K562 (cell line): ENCODE measurements around the gene ERVK3-1. TPM values are rescaled to one million over a fixed set of nuclear protein-coding genes. Genes with fewer than 3 reads are reported as not detected.

Source experiments
- BRF1 ChIP-seq: IDR thresholded peaks from 3 replicates; pipeline ENCODE4 v1.6.1; 2011; ENCODE audit warnings: borderline replicate concordance, mild to moderate bottlenecking; ENCODE audit not compliant: insufficient read length; ENCODE audit errors: extremely low read depth
- CBX2 ChIP-seq: fragments of 200-600 bp; sonication (generic); IDR thresholded peaks from one replicate; pipeline ENCODE4 v1.6.1; 2012; ENCODE audit warnings: mild to moderate bottlenecking, low read length, inconsistent platforms; ENCODE audit not compliant: insufficient read depth, poor library complexity, severe bottlenecking
- CCNT2 ChIP-seq: IDR thresholded peaks from 2 replicates; pipeline ENCODE4 v1.6.1; 2011; ENCODE audit warnings: borderline replicate concordance, low read depth, mild to moderate bottlenecking, moderate library complexity, mixed read lengths, low read length; ENCODE audit not compliant: insufficient read length; ENCODE audit errors: extremely low read depth
- CLOCK ChIP-seq: fragments of 250-450 bp; sonication (Bioruptor Pico); IDR thresholded peaks from 2 replicates; pipeline ENCODE4 v1.4.0; 2020; ENCODE audit warnings: mild to moderate bottlenecking, moderate library complexity, borderline replicate concordance
- CREBBP ChIP-seq: IDR thresholded peaks from one replicate; pipeline ENCODE4 v1.6.1; 2012; ENCODE audit warnings: low read depth, mild to moderate bottlenecking, control low read depth, inconsistent platforms, low read length
- DMBX1 ChIP-seq: fragments of 250-450 bp; sonication (Bioruptor Pico); IDR thresholded peaks from 2 replicates; pipeline ENCODE4 v1.8.0; 2022; ENCODE audit warnings: inconsistent platforms, mild to moderate bottlenecking, moderate library complexity, borderline replicate concordance
- ELF2 ChIP-seq: fragments of 250-450 bp; sonication (Bioruptor Pico); IDR thresholded peaks from 2 replicates; pipeline ENCODE4 v1.5.0; 2021; ENCODE audit warnings: mild to moderate bottlenecking
- HMGN3 ChIP-seq: IDR thresholded peaks from 2 replicates; pipeline ENCODE4 v1.6.1; 2011; ENCODE audit warnings: borderline replicate concordance, low read depth, mild to moderate bottlenecking, mixed read lengths, low read length; ENCODE audit not compliant: insufficient read length; ENCODE audit errors: extremely low read depth
- KHSRP ChIP-seq: fragments of 450-650 bp; IDR thresholded peaks from 2 replicates; pipeline ENCODE4 v1.6.1; 2017
- L3MBTL2 ChIP-seq: fragments of 450-650 bp; IDR thresholded peaks from 2 replicates; pipeline ENCODE4 v1.6.1; 2016; ENCODE audit warnings: mild to moderate bottlenecking, moderate library complexity
- PHF20 ChIP-seq: fragments of 450-650 bp; IDR thresholded peaks from 2 replicates; pipeline ENCODE4 v1.6.1; 2018; ENCODE audit not compliant: partially characterized antibody
- PHTF2 ChIP-seq: fragments of 250-450 bp; sonication (Bioruptor Pico); IDR thresholded peaks from 2 replicates; pipeline ENCODE4 v1.5.0; 2021; ENCODE audit warnings: mild to moderate bottlenecking
- RBM34 ChIP-seq: fragments of 200-400 bp; formaldehyde crosslinking; IDR thresholded peaks from 2 replicates; pipeline ENCODE4 v1.6.1; 2018; ENCODE audit warnings: low read length, borderline replicate concordance; ENCODE audit not compliant: insufficient read depth
- RFX7 ChIP-seq: fragments of 250-450 bp; sonication (Bioruptor Pico); IDR thresholded peaks from 2 replicates; pipeline ENCODE4 v1.5.1; 2021; ENCODE audit warnings: mild to moderate bottlenecking
- RUNX1 ChIP-seq: sonication (generic); IDR thresholded peaks from 2 replicates; pipeline ENCODE4 v1.6.1; 2016; ENCODE audit warnings: antibody characterized with exemption, low read depth
- SRSF9 ChIP-seq: fragments of 200-400 bp; formaldehyde crosslinking; IDR thresholded peaks from 2 replicates; pipeline ENCODE4 v1.6.1; 2017; ENCODE audit warnings: low read depth, low read length, borderline replicate concordance
- TAL1 ChIP-seq: fragments of 450-650 bp; IDR thresholded peaks from 2 replicates; pipeline ENCODE4 v1.6.1; 2016; ENCODE audit warnings: mild to moderate bottlenecking
- THRAP3 ChIP-seq: fragments of 450-650 bp; IDR thresholded peaks from 2 replicates; pipeline ENCODE4 v1.6.1; 2016; ENCODE audit warnings: mild to moderate bottlenecking, inconsistent platforms, borderline replicate concordance
- XRCC4 ChIP-seq: IDR thresholded peaks from one replicate; pipeline ENCODE4 v1.6.1; 2011; ENCODE audit not compliant: insufficient read depth, insufficient read length; ENCODE audit errors: extremely low read depth
- ZBTB17 ChIP-seq: fragments of 450-650 bp; formaldehyde crosslinking; IDR thresholded peaks from 2 replicates; pipeline ENCODE4 v1.4.0; 2020; ENCODE audit warnings: mild to moderate bottlenecking
- ZC3H4 ChIP-seq: sonication (generic); formaldehyde crosslinking; IDR thresholded peaks from 2 replicates; pipeline ENCODE4 v1.9.0; 2021; ENCODE audit warnings: missing genetic modification reagents, borderline replicate concordance
- ZHX1 ChIP-seq: fragments of 150-350 bp; conservative IDR thresholded peaks from 2 replicates; pipeline ENCODE4 v1.6.1; 2014; ENCODE audit warnings: low read length
- ZNF217 ChIP-seq: sonication (generic); formaldehyde crosslinking; IDR thresholded peaks from 2 replicates; pipeline ENCODE4 v1.8.0; 2022; ENCODE audit warnings: mild to moderate bottlenecking, missing genetic modification reagents
- ZNF239 ChIP-seq: fragments of 250-450 bp; sonication (Bioruptor Pico); IDR thresholded peaks from 2 replicates; pipeline ENCODE4 v1.4.0; 2020; ENCODE audit warnings: mild to moderate bottlenecking
- ZNF444 ChIP-seq: fragments of 250-450 bp; sonication (Bioruptor Pico); IDR thresholded peaks from 2 replicates; pipeline ENCODE4 v1.4.0; 2020; ENCODE audit warnings: mild to moderate bottlenecking, moderate library complexity
- ZNF589 ChIP-seq: fragments of 200-800 bp; sonication (Bioruptor generic); IDR thresholded peaks from 2 replicates; pipeline ENCODE4 v1.6.1; 2016; ENCODE audit warnings: low read depth, missing genetic modification characterization, missing compliant biosample characterization
- polyA plus RNA-seq, 8 experiments: library from polyadenylated mRNA; depleted of rRNA in 4 of 8; stranded (reverse) in 5 of 8; unstranded in 3 of 8; fragments of >200 nt; fragmentation: Nextera tagmentation in 2 of 8; fragmentation: Illumina TruSeq in 1 of 8; extraction: Ambion mirVana in 2 of 8; extraction: Trizol in 1 of 8; gene quantifications; 2 replicates each; pipeline versions ENCODE4 v1.2.1 to v1.2.3, GENCODE V29; 2011 to 2014; ENCODE audit warnings: inconsistent platforms in 1 of 8, missing spikeins in 1 of 8
- total RNA-seq, 7 experiments: library from RNA; depleted of rRNA in 6 of 7; stranded (reverse); fragments of >200 nt in 6 of 7; fragmentation: Illumina TruSeq in 2 of 7; extraction: Trizol in 2 of 7; gene quantifications; 2 replicates each; pipeline versions ENCODE4 v1.2.1 to v1.2.3, GENCODE V29; 2011 to 2021; ENCODE audit warnings: low replicate concordance in 1 of 7

The ERVK3-1 gene
- total and polyA plus RNA-seq, 9 of the 15 experiments (the other 6 are each of a cell fraction or from before 2014, with no cell fraction given): 87.6 to 299 (median 119) TPM

- TF ChIP-seq CLOCK (CRISPR knock-in tag) (no peak), RBM34 (no peak), ZNF239 (CRISPR knock-in tag) (no peak), RUNX1 (no peak), CBX2 (no peak), HMGN3 (peak; percentile 67), PHTF2 (0 out of 2 replicates have a peak, but pooled peaks have one; percentile 4), DMBX1 (CRISPR knock-in tag) (peak; percentile 48), ZHX1 (0 out of 2 replicates have a peak, but pooled peaks have one; percentile 46), RFX7 (no peak), ZC3H4 (no peak), XRCC4 (no peak), ZNF444 (CRISPR knock-in tag) (no peak), PHF20 (peak; percentile 55), ZBTB17 (CRISPR knock-in tag) (no peak), BRF1 (no peak), ZNF217 (CRISPR knock-in tag) (no peak), SRSF9 (no peak), KHSRP (no peak), ELF2 (CRISPR knock-in tag) (no peak; the same call in 1 of the 2 replicates), CCNT2 (no peak), L3MBTL2 (peak; percentile 62), ZNF589 (0 out of 2 replicates have a peak, but pooled peaks have one; percentile 1), THRAP3 (no peak), TAL1 (no peak), CREBBP (no peak)
Observed at GRCh38 chr19:58278541-58279041, 26.6 kb upstream of the ERVK3-1 start, which contains the start of gene ZNF8 (continued).
